Activated CD4-positive, CD25-positive, alpha-beta regulatory T cell treated with anti-CD3 and anti-CD28 coated beads, Interleukin-2, amount 50 U/mL, for 72 hours (primary cell): ENCODE results near the gene TLR9.

Source experiments
- DNase-seq: peaks from one replicate; pipeline ENCODE4 v3.0.0; 2021

TLR9 gene

GRCh38 chr3:52232279-52233107 lies 7.0 kb upstream of the TLR9 start:
- no peak for DNase-seq

- DNase-seq: peak; percentile 89
These were observed 6.2 kb upstream of the TLR9 start for GRCh38 chr3:52231502-52232278.

- DNase-seq: no peak
These were observed 5.5 kb upstream of the TLR9 start for GRCh38 chr3:52230889-52231499.

- DNase-seq: peak; percentile 29
These were observed 5.0 kb upstream of the TLR9 start for GRCh38 chr3:52230461-52230860.

GRCh38 chr3:52229656-52230055 lies 4.2 kb upstream of the TLR9 start:
- DNase-seq: no peak

- peak; percentile 30 for DNase-seq
These were observed 3.4 kb upstream of the TLR9 start for GRCh38 chr3:52228751-52229291.

GRCh38 chr3:52228266-52228665 lies 2.8 kb upstream of the TLR9 start:
- peak; percentile 23 for DNase-seq

GRCh38 chr3:52227766-52228165 lies 2.3 kb upstream of the TLR9 start:
- no peak for DNase-seq

GRCh38 chr3:52227117-52227516 lies 1.7 kb upstream of the TLR9 start:
- DNase-seq: no peak

- no peak for DNase-seq
These were observed 878 bp upstream of the TLR9 start for GRCh38 chr3:52226229-52226817.

GRCh38 chr3:52223449-52224408 lies 1.7 kb downstream of the TLR9 start:
- no peak for DNase-seq

GRCh38 chr3:52222319-52223221 lies 2.9 kb downstream of the TLR9 start:
- no peak for DNase-seq

GRCh38 chr3:52221563-52222318 lies 3.7 kb downstream of the TLR9 start:
- DNase-seq: peak; percentile 59

GRCh38 chr3:52221141-52221562 lies 4.3 kb downstream of the TLR9 start:
- no peak for DNase-seq

- DNase-seq: peak; percentile 90
These were observed 4.9 kb downstream of the TLR9 start for GRCh38 chr3:52220380-52221026.

GRCh38 chr3:52218937-52219650 lies 6.4 kb downstream of the TLR9 start:
- no peak for DNase-seq

- DNase-seq: no peak
These were observed 7.0 kb downstream of the TLR9 start for GRCh38 chr3:52218454-52218853.

GRCh38 chr3:52218026-52218425 lies 7.4 kb downstream of the TLR9 start:
- DNase-seq: no peak

GRCh38 chr3:52217409-52217805 lies 8.0 kb downstream of the TLR9 start:
- no peak for DNase-seq
